Measurements from ENCODE around the gene OR2T27. TPM values are rescaled to one million over a fixed set of nuclear protein-coding genes. Genes with fewer than 3 reads are reported as not detected.
A peak's percentile ranks its signal among the peaks of the same experiment; 100 is the strongest.

The OR2T27 gene
- total RNA-seq, 3 donors from 2014 or later (not counting 1 experiment from before 2014, with no cell fraction given), result not detected

DNA sequence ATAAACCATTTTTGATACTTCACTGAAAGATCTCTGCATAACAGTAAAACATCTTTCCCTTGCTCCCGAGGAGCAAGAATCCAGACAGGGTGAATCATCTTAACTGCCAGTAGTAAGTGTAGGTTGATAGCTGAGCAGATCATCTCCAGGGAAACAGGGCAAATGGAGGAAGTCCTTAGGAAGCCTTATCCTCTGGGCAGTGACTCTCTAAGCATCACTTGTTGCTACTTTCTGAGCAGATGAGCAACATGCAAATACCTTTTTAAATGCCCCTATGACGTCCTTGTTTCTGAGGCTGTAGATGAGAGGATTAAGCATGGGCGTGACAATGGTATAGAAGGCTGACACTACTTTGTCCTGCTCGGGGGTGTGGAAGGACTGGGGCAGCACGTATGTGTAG is 29.4 kb downstream of the OR2T27 start:
- 88% methylated on average over 5 of the region's 5 CpGs for WGBS (ENCODE audit: insufficient coverage)
- no peaks in the 10 kb centered on the region for H3K36me3 ChIP-seq (ENCODE audit: control insufficient read depth, insufficient read depth, low read length)
- no peaks in the 10 kb centered on the region for H3K4me1 ChIP-seq (ENCODE audit: control insufficient read depth, insufficient read depth, low read length)
- DNase-seq (no peak), ATAC-seq (no peak)
- H3K27me3 Mint-ChIP-seq (ENCODE audit: low read depth in 2 of 2), result peaks cover 0 to 4% of the 10 kb centered on the region in 2 donors
- H3K27me3 ChIP-seq (ENCODE audit: control insufficient read depth, insufficient read depth, low read length), result no peaks in the 10 kb centered on the region
- TF ChIP-seq, protein P1, sequence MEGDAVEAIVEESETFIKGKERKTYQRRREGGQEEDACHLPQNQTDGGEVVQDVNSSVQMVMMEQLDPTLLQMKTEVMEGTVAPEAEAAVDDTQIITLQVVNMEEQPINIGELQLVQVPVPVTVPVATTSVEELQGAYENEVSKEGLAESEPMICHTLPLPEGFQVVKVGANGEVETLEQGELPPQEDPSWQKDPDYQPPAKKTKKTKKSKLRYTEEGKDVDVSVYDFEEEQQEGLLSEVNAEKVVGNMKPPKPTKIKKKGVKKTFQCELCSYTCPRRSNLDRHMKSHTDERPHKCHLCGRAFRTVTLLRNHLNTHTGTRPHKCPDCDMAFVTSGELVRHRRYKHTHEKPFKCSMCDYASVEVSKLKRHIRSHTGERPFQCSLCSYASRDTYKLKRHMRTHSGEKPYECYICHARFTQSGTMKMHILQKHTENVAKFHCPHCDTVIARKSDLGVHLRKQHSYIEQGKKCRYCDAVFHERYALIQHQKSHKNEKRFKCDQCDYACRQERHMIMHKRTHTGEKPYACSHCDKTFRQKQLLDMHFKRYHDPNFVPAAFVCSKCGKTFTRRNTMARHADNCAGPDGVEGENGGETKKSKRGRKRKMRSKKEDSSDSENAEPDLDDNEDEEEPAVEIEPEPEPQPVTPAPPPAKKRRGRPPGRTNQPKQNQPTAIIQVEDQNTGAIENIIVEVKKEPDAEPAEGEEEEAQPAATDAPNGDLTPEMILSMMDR (IDR thresholded peaks at IDR 0.05), result no peak
- H3K27ac Mint-ChIP-seq, result no peak overlapping the region
- no peaks in the 10 kb centered on the region for H3K9me3 Mint-ChIP-seq
- no peaks in the 10 kb centered on the region for H3K36me3 Mint-ChIP-seq
- no peaks in the 10 kb centered on the region for H3K4me1 Mint-ChIP-seq
- H3K4me3 Mint-ChIP-seq, result no peak overlapping the region
- no peak overlapping the region for H3K4me3 ChIP-seq (ENCODE audit: low read length)
- no peaks in the 10 kb centered on the region for H3K9me3 ChIP-seq (ENCODE audit: control insufficient read depth, insufficient read depth, low read length)
- no peak overlapping the region for H3K27ac ChIP-seq (ENCODE audit: low read length)
- intact Hi-C loops (cut with micrococcal nuclease), result no loop called here

DNA sequence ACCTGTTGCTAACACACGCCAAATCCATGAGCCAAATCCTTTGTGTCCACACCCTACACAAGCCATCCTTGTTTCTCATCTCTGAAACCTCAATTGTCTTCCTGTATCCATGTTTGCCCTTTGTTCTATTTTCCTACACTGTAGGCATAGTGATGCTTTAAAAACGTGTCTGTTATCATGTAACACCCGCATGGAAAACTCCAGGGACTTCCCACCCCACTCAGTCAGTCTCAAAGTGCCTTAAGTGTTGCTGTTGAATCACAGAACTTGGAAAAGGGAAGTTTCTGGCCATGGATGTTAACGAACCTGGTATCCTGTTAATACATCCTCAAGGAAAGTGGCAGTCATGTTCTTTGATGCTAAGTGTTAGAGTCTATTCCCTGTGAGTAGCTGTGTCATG is 30.2 kb downstream of the OR2T27 start:
- peaks cover 0 to 4% of the 10 kb centered on the region in 2 donors for H3K27me3 Mint-ChIP-seq (ENCODE audit: low read depth in 2 of 2)
- TF ChIP-seq, protein P1 (IDR thresholded peaks at IDR 0.05), result no peak
- Histone ChIP-seq H3K4me3 (ENCODE audit: low read length) (no peak overlapping the region), H3K4me1 (ENCODE audit: control insufficient read depth, insufficient read depth, low read length) (no peaks in the 10 kb centered on the region), H3K9me3 (ENCODE audit: control insufficient read depth, insufficient read depth, low read length) (no peaks in the 10 kb centered on the region), H3K27me3 (ENCODE audit: control insufficient read depth, insufficient read depth, low read length) (no peaks in the 10 kb centered on the region), H3K27ac (ENCODE audit: low read length) (no peak overlapping the region), H3K36me3 (ENCODE audit: control insufficient read depth, insufficient read depth, low read length) (no peaks in the 10 kb centered on the region)
- WGBS (ENCODE audit: insufficient coverage), result 78% methylated on average over 4 of the region's 4 CpGs
- ATAC-seq (no peak), DNase-seq (no peak)
- intact Hi-C loops (cut with micrococcal nuclease), result no loop called here
- H3K36me3 Mint-ChIP-seq, result no peaks in the 10 kb centered on the region
- H3K4me1 Mint-ChIP-seq, result no peaks in the 10 kb centered on the region
- H3K9me3 Mint-ChIP-seq, result no peaks in the 10 kb centered on the region
- no peak overlapping the region for H3K27ac Mint-ChIP-seq
- H3K4me3 Mint-ChIP-seq, result no peak overlapping the region

DNA sequence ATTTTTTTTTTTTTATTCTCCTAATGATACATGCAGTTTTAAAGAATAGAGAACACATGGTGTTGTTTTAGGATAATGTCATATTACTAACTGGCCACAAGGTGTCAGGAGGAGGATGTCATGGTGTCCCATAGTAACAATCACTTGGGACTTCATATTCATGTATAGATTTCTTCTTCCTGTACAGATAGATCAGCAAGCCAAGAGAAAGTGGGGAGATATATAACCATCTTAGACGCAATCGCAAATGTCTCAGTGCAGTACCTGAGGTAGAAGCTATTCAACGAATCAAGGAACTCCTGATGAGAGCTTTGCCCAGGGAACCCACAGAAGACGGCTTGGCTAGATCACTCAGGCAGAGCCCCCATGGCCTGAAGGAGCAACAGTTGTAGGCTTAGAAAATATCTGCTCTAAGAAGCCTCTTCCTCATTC is 32.7 kb downstream of the OR2T27 start:
- ATAC-seq, result peak in 1 of 3 donors; percentile 38
- no peak overlapping the region for H3K27ac Mint-ChIP-seq

DNA sequence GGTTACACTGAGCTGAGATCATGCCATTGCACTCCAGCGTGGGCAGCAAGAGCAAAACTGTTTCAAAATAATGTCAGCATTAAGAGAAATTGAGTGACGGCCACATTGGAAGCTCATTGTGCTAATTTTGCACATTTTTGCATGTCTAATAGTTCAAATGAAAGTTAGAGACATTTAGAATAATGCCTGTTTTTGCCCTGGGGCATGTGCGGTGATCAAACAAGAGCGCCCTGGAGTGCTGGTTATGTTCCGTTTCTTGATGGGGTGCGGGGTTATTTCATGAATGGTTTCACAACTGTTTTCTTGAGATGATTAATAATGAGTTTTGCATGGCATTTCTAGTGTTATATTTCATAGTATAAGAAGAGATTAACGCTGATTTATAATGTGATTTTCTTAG is 33.6 kb downstream of the OR2T27 start:
- DNase-seq (no peak), ATAC-seq (no peak)
- TF ChIP-seq, protein P1 (IDR thresholded peaks at IDR 0.05), result no peak
- no peaks in the 10 kb centered on the region for H3K36me3 ChIP-seq (ENCODE audit: control insufficient read depth, insufficient read depth, low read length)
- H3K9me3 ChIP-seq (ENCODE audit: control insufficient read depth, insufficient read depth, low read length), result no peaks in the 10 kb centered on the region
- Mint-ChIP-seq H3K9me3 (no peaks in the 10 kb centered on the region), H3K36me3 (no peaks in the 10 kb centered on the region), H3K27ac (no peak overlapping the region), H3K4me1 (no peaks in the 10 kb centered on the region), H3K27me3 (ENCODE audit: low read depth in 2 of 2) (peaks cover 0 to 4% of the 10 kb centered on the region in 2 donors), H3K4me3 (no peak overlapping the region)
- H3K27ac ChIP-seq (ENCODE audit: low read length), result no peak overlapping the region
- no peak overlapping the region for H3K4me3 ChIP-seq (ENCODE audit: low read length)
- 85% methylated on average over 6 of the region's 7 CpGs for WGBS (ENCODE audit: insufficient coverage)
- H3K4me1 ChIP-seq (ENCODE audit: control insufficient read depth, insufficient read depth, low read length), result no peaks in the 10 kb centered on the region
- no peaks in the 10 kb centered on the region for H3K27me3 ChIP-seq (ENCODE audit: control insufficient read depth, insufficient read depth, low read length)
- intact Hi-C loops (cut with micrococcal nuclease), result no loop called here

More for the DNA sequence above, 32.7 kb downstream of the OR2T27 start:
- TF ChIP-seq, protein P1 (IDR thresholded peaks at IDR 0.05), result peak; percentile 23
- no peaks in the 10 kb centered on the region for H3K36me3 Mint-ChIP-seq
- Histone ChIP-seq H3K27me3 (ENCODE audit: control insufficient read depth, insufficient read depth, low read length) (no peaks in the 10 kb centered on the region), H3K4me1 (ENCODE audit: control insufficient read depth, insufficient read depth, low read length) (no peaks in the 10 kb centered on the region), H3K4me3 (ENCODE audit: low read length) (no peak overlapping the region), H3K36me3 (ENCODE audit: control insufficient read depth, insufficient read depth, low read length) (no peaks in the 10 kb centered on the region), H3K27ac (ENCODE audit: low read length) (no peak overlapping the region), H3K9me3 (ENCODE audit: control insufficient read depth, insufficient read depth, low read length) (no peaks in the 10 kb centered on the region)
- DNase-seq, result peak in 1 of 2 donors; percentile 41
- no peak overlapping the region for H3K4me3 Mint-ChIP-seq
- intact Hi-C loops (cut with micrococcal nuclease), result no loop called here
- H3K27me3 Mint-ChIP-seq (ENCODE audit: low read depth in 2 of 2), result peaks cover 0 to 4% of the 10 kb centered on the region in 2 donors
- no peaks in the 10 kb centered on the region for H3K4me1 Mint-ChIP-seq
- 63% methylated on average over 4 of the region's 4 CpGs for WGBS (ENCODE audit: insufficient coverage)
- no peaks in the 10 kb centered on the region for H3K9me3 Mint-ChIP-seq
